GM19238 (cell line): ENCODE measurements around the gene MYOF.
"Not testable (repeated sequence)": the region's sequence is repeated elsewhere in the genome, so short reads cannot be mapped to it uniquely, and the experiment has no call there.

ENCODE experiments used
- DNase-seq: peaks from one replicate; pipeline ENCODE4 v3.0.0; 2011; ENCODE audit warnings: low spot score; ENCODE audit not compliant: insufficient read length

The MYOF gene

GRCh38 chr10:93434991-93435491, 47.1 kb downstream of the MYOF start:
- no peak for DNase-seq

GRCh38 chr10:93431361-93431760, 50.8 kb downstream of the MYOF start:
- no peak for DNase-seq

GRCh38 chr10:93425861-93426260, 56.3 kb downstream of the MYOF start:
- no peak for DNase-seq

- DNase-seq = no peak
Measured at GRCh38 chr10:93422118-93422517, 60.0 kb downstream of the MYOF start.

- DNase-seq = no peak
Measured at GRCh38 chr10:93420944-93421825, 60.9 kb downstream of the MYOF start.

GRCh38 chr10:93420091-93420490, 62.0 kb downstream of the MYOF start:
- DNase-seq = no peak

- not testable (repeated sequence) for DNase-seq
Measured at GRCh38 chr10:93419016-93419415, 63.1 kb downstream of the MYOF start.

GRCh38 chr10:93417921-93418320, 64.2 kb downstream of the MYOF start:
- no peak for DNase-seq

- DNase-seq = no peak
Measured at GRCh38 chr10:93417266-93417665, 64.9 kb downstream of the MYOF start.

- DNase-seq = no peak
Measured at GRCh38 chr10:93416824-93417223, 65.3 kb downstream of the MYOF start.

GRCh38 chr10:93415693-93416092, 66.4 kb downstream of the MYOF start:
- DNase-seq = no peak

GRCh38 chr10:93413252-93413689, 68.9 kb downstream of the MYOF start:
- no peak for DNase-seq

- no peak for DNase-seq
Measured at GRCh38 chr10:93412801-93413200, 69.3 kb downstream of the MYOF start.

- DNase-seq = no peak
Measured at GRCh38 chr10:93410697-93411348, 71.3 kb downstream of the MYOF start.

GRCh38 chr10:93408783-93409182, 73.4 kb downstream of the MYOF start:
- DNase-seq = no peak

- DNase-seq = no peak
Measured at GRCh38 chr10:93406364-93407145, 75.6 kb downstream of the MYOF start.

- DNase-seq = no peak
Measured at GRCh38 chr10:93404048-93404354, 78.1 kb downstream of the MYOF start.

GRCh38 chr10:93403152-93404047, 78.7 kb downstream of the MYOF start:
- no peak for DNase-seq

GRCh38 chr10:93402192-93402591, 79.9 kb downstream of the MYOF start:
- DNase-seq = no peak

GRCh38 chr10:93398528-93398927, 83.6 kb downstream of the MYOF start:
- no peak for DNase-seq

GRCh38 chr10:93397020-93397419, 85.1 kb downstream of the MYOF start:
- no peak for DNase-seq
